GM18868 (cell line): ENCODE results near the gene RASAL1.

ENCODE experiments used
- ATAC-seq: cut with Tn5 transposase; IDR thresholded peaks from one replicate; pipeline ENCODE4 v1.9.1; 2021; ENCODE audit warnings: mild to moderate bottlenecking, moderate library complexity; ENCODE audit not compliant: unreplicated experiment

Gene RASAL1

GRCh38 chr12:113162102-113163029, 26.8 kb upstream of the RASAL1 start:
- no peak for ATAC-seq

GRCh38 chr12:113161415-113162016, 26.0 kb upstream of the RASAL1 start:
- no peak for ATAC-seq

- no peak for ATAC-seq
Observed at GRCh38 chr12:113159937-113160336, 24.4 kb upstream of the RASAL1 start.

DNA sequence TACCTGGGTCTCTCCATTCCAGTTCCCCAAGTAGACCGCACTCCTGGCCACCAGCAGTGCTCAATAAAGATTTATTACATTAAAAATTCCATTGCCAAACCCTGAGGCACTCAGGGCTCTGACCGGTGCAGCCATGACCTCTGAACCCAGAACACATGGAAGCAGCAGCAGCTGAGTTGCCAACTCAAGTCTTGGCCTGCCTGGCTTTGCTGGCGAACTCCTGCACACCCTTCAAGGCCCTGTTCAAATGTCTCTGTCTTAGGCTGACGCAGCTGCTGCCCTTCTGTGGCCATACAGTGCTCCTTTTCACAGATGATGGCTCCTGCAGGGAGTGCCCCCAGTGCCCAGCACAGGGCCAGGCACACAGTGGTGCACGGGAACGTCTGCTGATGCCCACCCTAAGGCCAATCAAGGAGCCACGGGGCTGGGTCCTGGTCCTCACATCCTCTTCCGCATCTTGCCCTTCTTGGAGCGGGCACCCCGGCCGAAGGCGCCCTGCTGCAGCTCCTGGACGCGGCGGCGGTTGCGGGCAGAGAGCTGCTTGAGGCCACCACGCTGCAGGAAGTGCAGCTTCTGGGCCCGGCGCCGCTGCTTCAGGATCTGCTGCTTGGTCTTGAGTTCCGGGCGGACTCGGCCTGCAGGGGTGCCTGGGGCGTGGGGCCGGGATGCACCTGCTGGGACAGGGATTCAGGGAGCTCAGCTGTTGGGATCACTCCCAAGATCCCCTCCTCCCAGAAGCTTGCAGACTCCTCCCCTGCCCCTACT, 23.1 kb upstream of the RASAL1 start:
- ATAC-seq = no peak

- ATAC-seq = no peak
Observed at GRCh38 chr12:113157218-113157859, 21.8 kb upstream of the RASAL1 start.

DNA sequence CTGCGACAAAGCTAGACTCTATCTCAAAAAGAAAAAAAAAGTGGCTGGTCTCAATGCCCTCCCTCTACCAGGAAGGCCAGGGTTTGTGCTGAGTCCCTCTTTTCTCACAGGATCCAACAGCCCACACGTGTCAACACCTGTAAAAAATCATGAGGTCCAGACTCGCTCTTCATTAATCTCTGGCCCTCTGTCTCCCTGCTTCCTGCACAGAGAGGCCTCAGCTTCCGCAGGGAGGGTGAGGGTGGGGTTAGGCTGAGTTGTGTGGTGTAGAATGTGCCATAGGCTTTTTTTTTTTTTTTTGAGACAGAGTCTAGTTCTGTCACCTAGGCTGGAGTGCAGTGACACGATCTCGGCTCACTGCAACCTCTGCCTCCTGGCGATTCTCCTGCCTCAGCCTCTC, 20.1 kb upstream of the RASAL1 start:
- no peak for ATAC-seq

- ATAC-seq = no peak
Observed at GRCh38 chr12:113155060-113155459, 19.5 kb upstream of the RASAL1 start.

DNA sequence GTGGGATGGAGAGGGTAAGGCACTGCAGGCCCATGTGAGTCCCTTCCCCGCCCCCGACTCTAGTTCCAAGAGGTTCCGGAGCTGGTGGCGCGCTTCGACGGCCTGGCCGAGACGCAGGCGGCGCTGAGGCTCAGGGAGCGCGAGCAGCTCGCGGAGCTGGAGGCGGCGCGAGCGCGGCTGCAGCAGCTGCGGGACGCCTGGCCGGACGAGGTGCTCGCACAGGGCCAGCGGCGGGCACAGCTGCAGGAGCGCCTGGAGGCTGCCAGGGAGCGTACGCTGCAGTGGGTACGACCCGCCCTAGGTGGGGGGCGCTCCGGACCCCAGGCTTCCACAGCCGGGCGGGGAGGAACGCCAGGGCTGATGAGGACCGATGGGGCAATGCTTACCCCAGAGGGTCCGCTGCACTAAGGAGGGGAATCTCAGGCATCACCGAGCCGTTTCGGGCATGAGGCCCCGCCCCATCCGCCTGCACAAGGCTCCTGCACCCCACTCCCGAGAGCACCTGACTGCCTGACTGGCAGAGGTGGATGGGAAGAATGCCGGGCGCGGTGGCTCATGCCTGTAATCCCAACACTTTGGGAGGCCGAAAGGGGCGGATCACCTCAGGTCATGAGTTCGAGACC, 18.9 kb upstream of the RASAL1 start:
- ATAC-seq = no peak

- ATAC-seq = peak; percentile 63
Observed at GRCh38 chr12:113152835-113153814, 17.6 kb upstream of the RASAL1 start.

DNA sequence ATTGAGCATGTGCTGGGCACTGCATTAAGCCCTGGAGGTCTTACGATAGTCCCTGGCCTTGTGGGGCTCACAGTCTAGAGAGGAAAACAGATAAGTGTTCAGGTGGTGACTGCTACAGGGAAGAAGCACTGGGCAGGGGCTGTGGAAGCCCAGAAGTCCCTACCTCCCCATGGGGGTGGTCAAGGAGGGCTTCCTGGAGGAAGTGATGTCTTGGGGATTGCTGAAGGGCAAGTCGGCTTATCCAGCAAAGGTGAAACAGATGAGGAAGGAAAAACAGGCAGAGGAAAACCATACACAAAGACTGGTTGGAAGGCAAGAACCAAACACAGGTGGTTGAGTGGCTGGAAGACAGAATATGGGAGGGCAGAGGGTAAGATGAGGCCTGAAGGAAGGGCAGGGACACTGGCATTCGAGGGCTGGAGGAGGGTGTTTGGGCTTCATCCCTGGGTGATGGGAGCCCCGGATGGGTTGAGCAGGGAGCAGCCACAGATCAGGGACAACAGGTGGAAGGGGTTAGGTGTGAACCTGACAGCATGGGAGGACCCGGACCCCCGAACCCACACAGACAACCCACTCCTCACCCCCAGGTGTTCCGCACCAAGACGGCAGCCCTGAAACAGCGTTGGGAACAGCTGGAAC, 16.8 kb upstream of the RASAL1 start:
- ATAC-seq = no peak

DNA sequence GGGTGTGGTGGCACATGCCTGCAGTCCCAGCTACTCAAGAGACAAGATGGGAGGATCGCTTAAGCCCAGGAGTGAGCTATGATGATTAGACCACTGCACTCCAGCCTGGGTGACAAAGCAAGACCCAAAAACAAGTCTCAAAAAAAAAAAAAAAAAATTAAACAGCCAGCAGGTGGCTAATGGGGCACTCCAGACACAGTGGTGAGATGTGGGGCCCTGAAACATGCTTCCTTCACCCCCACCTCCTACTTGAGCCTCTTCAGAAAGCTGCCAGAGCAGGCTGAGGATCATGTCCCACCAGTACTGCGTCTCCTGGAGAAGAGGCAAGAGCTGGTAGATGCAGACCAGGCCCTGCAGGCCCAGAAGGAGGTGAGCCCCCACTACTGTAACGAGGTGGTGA, 16.1 kb upstream of the RASAL1 start:
- no peak for ATAC-seq

GRCh38 chr12:113149361-113150150, 14.0 kb upstream of the RASAL1 start, which contains the start of gene CFAP73:
CFAP73 (plus strand) TSS chr12:113149724; CDS start chr12:113149858, 134 bp downstream.
- no peak for ATAC-seq

DNA sequence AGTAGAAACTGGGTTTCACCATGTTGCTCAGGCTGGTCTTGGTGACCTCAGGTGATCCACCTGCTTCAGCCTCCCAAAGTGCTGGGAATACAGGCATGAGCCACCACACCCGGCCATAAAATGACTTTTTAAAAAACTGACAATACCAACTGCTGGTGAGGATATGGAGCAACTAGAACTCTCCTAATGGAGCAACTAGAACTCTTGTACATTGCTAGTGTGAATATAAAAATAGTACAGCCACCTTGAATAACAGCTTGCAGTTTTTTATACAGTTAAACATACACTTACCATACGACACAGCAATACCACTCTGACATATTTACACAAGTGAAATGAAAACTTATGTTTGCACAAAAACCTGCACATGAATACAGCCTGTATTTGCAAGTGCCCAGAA, 11.4 kb upstream of the RASAL1 start:
- no peak for ATAC-seq

DNA sequence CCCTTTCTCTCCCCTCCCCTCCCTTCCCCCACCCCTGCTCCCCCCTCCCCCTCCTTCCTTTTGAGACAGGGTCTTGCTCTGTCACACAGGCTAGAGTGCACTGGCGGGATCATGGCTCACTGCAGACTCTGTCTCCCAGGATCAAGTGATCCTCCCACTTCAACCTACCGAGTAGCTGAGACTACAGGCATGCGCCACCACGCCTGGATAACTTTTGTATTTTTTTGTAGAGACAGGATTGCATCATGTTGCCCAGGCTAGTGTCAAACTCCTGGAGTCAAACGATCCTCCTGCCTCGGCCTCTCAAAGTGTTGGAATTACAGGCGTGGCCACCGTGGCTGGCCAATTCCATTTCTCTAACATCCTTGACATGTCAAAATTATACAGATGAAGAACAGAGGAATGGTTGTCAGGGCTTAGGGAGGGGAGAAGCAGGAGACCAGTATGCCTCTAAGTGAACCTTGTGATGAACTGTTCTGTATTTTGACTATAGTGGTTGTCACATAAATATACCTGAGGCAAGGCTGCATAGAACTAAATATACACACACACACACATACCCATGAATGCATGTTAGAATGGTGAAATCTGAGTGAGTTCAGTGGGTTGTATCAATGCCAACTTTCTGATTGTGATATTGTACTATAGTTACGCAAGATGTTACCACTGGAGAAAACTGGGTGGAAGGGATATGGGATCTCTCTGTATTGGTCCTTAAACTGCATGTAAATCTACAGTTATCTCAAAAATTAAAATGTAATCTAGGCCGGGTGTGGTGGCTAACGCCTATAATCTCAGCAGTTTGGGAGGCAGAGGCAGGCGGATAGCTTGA, 10.4 kb upstream of the RASAL1 start:
- no peak for ATAC-seq

DNA sequence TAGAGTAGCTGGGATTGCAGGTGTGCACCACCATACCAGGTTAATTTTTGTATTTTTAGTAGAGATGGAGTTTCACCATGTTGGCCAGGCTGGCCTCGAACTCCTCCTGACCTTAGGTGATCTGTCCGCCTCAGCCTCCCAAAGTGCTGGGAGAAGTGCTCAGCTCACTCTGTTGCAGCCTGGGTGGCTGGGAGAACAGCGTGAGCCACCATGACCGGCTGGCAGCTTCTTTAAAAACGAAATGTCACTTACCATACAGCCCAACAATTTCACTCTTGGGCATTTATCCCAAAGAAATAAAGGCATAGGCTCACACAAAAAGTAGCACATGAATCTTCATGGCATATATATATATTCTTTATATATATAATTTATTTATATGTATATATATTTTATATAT, 9.2 kb upstream of the RASAL1 start:
- no peak for ATAC-seq

- no peak for ATAC-seq
Observed at GRCh38 chr12:113143959-113144358, 8.4 kb upstream of the RASAL1 start.

GRCh38 chr12:113142886-113143332, 7.3 kb upstream of the RASAL1 start:
- ATAC-seq = no peak
